Uterus (tissue), 2 donors: ENCODE data around the gene WDR33.

Source experiments
- CTCF ChIP-seq, 4 experiments: fragments of 200-600 bp in 2 of 4; fragments of 450-650 bp in 2 of 4; sonication (generic) in 2 of 4; IDR thresholded peaks; one replicate each; pipeline ENCODE4 v1.5.1; 2016 to 2019; ENCODE audit warnings: antibody characterized with exemption in 4 of 4, mild to moderate bottlenecking in 2 of 4, moderate library complexity in 1 of 4
- POLR2A ChIP-seq, 2 donors: fragments of 450-650 bp; IDR thresholded peaks; one replicate each; pipeline ENCODE4 v1.6.1; 2016; ENCODE audit warnings: antibody characterized with exemption in 2 of 2, mild to moderate bottlenecking in 1 of 2, moderate library complexity in 1 of 2

- TF ChIP-seq CTCF (IDR thresholded peaks at IDR 0.05) (no peak), POLR2A (IDR thresholded peaks at IDR 0.05) (no peak)
Observed at GRCh38 chr2:127829845-127830246, 18.9 kb upstream of the WDR33 start.
